DND-41 (cell line): ENCODE measurements around the gene DENND1A.

ENCODE experiments used
- CTCF ChIP-seq: IDR thresholded peaks from 2 replicates; pipeline ENCODE4 v1.5.1; 2012; ENCODE audit warnings: borderline replicate concordance, low read length, moderate library complexity, mild to moderate bottlenecking; ENCODE audit not compliant: poor library complexity, severe bottlenecking; ENCODE audit errors: extremely low read depth
- EZH2 ChIP-seq: IDR thresholded peaks from 3 replicates; pipeline ENCODE4 v1.6.1; 2012; ENCODE audit warnings: borderline replicate concordance, low read depth, mild to moderate bottlenecking, moderate library complexity, low read length, inconsistent platforms; ENCODE audit not compliant: severe bottlenecking

- TF ChIP-seq CTCF (no peak), EZH2 (no peak)
These were observed 287.3 kb downstream of the DENND1A start for GRCh38 chr9:123642291-123643278.
